ENCODE measurements around the gene U2AF1L4. TPM values are rescaled to one million over a fixed set of nuclear protein-coding genes. Genes with fewer than 3 reads are reported as not detected.

Gene U2AF1L4
- total RNA-seq, 1 donor from 2014 or later, result 24.9 TPM

GRCh38 chr19:35750167-35750566 lies 4.9 kb upstream of the U2AF1L4 start:
- no peaks in the 10 kb centered on the region for H3K27me3 ChIP-seq (ENCODE audit: low read depth)
- no peak for DNase-seq

GRCh38 chr19:35748106-35749020 lies 3.1 kb upstream of the U2AF1L4 start, which contains the start of gene LIN37:
Gene LIN37 (plus strand): TSS chr19:35748576. CDS start chr19:35748725, 149 bp downstream.
- intact Hi-C loops (cut with micrococcal nuclease), result no loop called here
- peak; percentile 50 for TF ChIP-seq CTCF (IDR thresholded peaks at IDR 0.05; ENCODE audit: borderline replicate concordance)
- Histone ChIP-seq H3K4me1 (peaks cover 67% of the 10 kb centered on the region), H3K4me3 (peak within 1 kb of the TSS; percentile 82), H3K36me3 (peaks cover 21% of the 10 kb centered on the region), H3K27me3 (ENCODE audit: low read depth) (no peaks in the 10 kb centered on the region), H3K27ac (replicated peaks) (peak within 1 kb of the TSS; percentile 84), H3K9me3 (replicated peaks) (no peaks in the 10 kb centered on the region)
- peak; percentile 99 for DNase-seq

More at GRCh38 chr19:35750167-35750566, 4.9 kb upstream of the U2AF1L4 start:
- H3K4me1 ChIP-seq, result peaks cover 60% of the 10 kb centered on the region
- no peaks in the 10 kb centered on the region for H3K9me3 ChIP-seq (replicated peaks)
- no peak overlapping the region for H3K27ac ChIP-seq (replicated peaks)
- TF ChIP-seq CTCF (IDR thresholded peaks at IDR 0.05; ENCODE audit: borderline replicate concordance), result no peak
- intact Hi-C loops (cut with micrococcal nuclease), result no loop called here
- H3K4me3 ChIP-seq, result no peak overlapping the region
- peaks cover 19% of the 10 kb centered on the region for H3K36me3 ChIP-seq

GRCh38 chr19:35746531-35746930 lies 1.3 kb upstream of the U2AF1L4 start:
- DNase-seq, result no peak
- peak overlapping the region; percentile 100 for H3K27ac ChIP-seq (replicated peaks)
- intact Hi-C loops (cut with micrococcal nuclease), result no loop called here
- H3K4me1 ChIP-seq, result peaks cover 61% of the 10 kb centered on the region
- H3K9me3 ChIP-seq (replicated peaks), result no peaks in the 10 kb centered on the region
- H3K4me3 ChIP-seq, result peak overlapping the region; percentile 87
- no peak for TF ChIP-seq CTCF (IDR thresholded peaks at IDR 0.05; ENCODE audit: borderline replicate concordance)
- peaks cover 12% of the 10 kb centered on the region for H3K36me3 ChIP-seq
- no peaks in the 10 kb centered on the region for H3K27me3 ChIP-seq (ENCODE audit: low read depth)

- no peaks in the 10 kb centered on the region for H3K27me3 ChIP-seq (ENCODE audit: low read depth)
- H3K27ac ChIP-seq (replicated peaks), result peak overlapping the region; percentile 100
- H3K4me3 ChIP-seq, result peak overlapping the region; percentile 87
- intact Hi-C loops (cut with micrococcal nuclease), result no loop called here
- no peaks in the 10 kb centered on the region for H3K9me3 ChIP-seq (replicated peaks)
- peaks cover 65% of the 10 kb centered on the region for H3K4me1 ChIP-seq
- H3K36me3 ChIP-seq, result peaks cover 12% of the 10 kb centered on the region
- DNase-seq, result no peak
- no peak for TF ChIP-seq CTCF (IDR thresholded peaks at IDR 0.05; ENCODE audit: borderline replicate concordance)
Observed at GRCh38 chr19:35746087-35746462, 857 bp upstream of the U2AF1L4 start.

GRCh38 chr19:35744430-35745327 lies 539 bp downstream of the U2AF1L4 start:
- peak overlapping the region; percentile 100 for H3K27ac ChIP-seq (replicated peaks)
- TF ChIP-seq CTCF (IDR thresholded peaks at IDR 0.05; ENCODE audit: borderline replicate concordance), result peak; percentile 52
- intact Hi-C loops (cut with micrococcal nuclease), result no loop called here
- peaks cover 12% of the 10 kb centered on the region for H3K36me3 ChIP-seq
- H3K27me3 ChIP-seq (ENCODE audit: low read depth), result no peaks in the 10 kb centered on the region
- peaks cover 69% of the 10 kb centered on the region for H3K4me1 ChIP-seq
- no peaks in the 10 kb centered on the region for H3K9me3 ChIP-seq (replicated peaks)
- peak; percentile 95 for DNase-seq
- peak overlapping the region; percentile 87 for H3K4me3 ChIP-seq
